Measurements from ENCODE around the gene MPI. TPM values are rescaled to one million over a fixed set of nuclear protein-coding genes. Genes with fewer than 3 reads are reported as not detected.

Gene MPI
- total and polyA plus RNA-seq, 2 experiments from 2014 or later = 34.8 to 79.0 TPM

GRCh38 chr15:74845208-74845568 lies 44.7 kb upstream of the MPI start:
- H3K27ac ChIP-seq = no peak overlapping the region
- H3K4me3 ChIP-seq = no peak overlapping the region
- peaks cover 6% of the 10 kb centered on the region; the same call in 1 of the 2 replicates for H3F3A ChIP-seq (ENCODE audit: insufficient read depth)
- no peaks in the 10 kb centered on the region for H3K36me3 ChIP-seq (ENCODE audit: low read depth)
- DNase-seq = no peak
- in situ Hi-C loops (cut with MboI) = no loop called here
- no peaks in the 10 kb centered on the region for H3K9me2 ChIP-seq (ENCODE audit: insufficient read depth)
- H2AFZ ChIP-seq = no peak overlapping the region
- H3K9me3 ChIP-seq (ENCODE audit: low read depth) = no peaks in the 10 kb centered on the region
- no peaks in the 10 kb centered on the region for H4K20me1 ChIP-seq (ENCODE audit: insufficient read depth)
- no peak overlapping the region for H3K4me2 ChIP-seq (ENCODE audit: unreplicated experiment)
- no peak overlapping the region for H3K9ac ChIP-seq
- H3K27me3 ChIP-seq (replicated peaks; ENCODE audit: insufficient read depth) = no peaks in the 10 kb centered on the region
- WGBS, 2 experiments (ENCODE audit: low coverage in 1 of 2, low lambda C conversion rate in 2 of 2, missing lambda C conversion rate in 2 of 2) = 69 to 70% methylated on average over 5 of the region's 5 CpGs
- H3K4me1 ChIP-seq (ENCODE audit: insufficient read depth) = peaks cover 7% of the 10 kb centered on the region; the same call in 1 of the 2 replicates
- TF ChIP-seq EZH2 (IDR thresholded peaks at IDR 0.05; ENCODE audit: insufficient read depth, poor library complexity, severe bottlenecking) (no peak), EZH2phosphoT487 (IDR thresholded peaks at IDR 0.05; ENCODE audit: insufficient read depth, low read depth) (no peak)
- H3K79me2 ChIP-seq (ENCODE audit: insufficient read depth) = no peaks in the 10 kb centered on the region

DNA sequence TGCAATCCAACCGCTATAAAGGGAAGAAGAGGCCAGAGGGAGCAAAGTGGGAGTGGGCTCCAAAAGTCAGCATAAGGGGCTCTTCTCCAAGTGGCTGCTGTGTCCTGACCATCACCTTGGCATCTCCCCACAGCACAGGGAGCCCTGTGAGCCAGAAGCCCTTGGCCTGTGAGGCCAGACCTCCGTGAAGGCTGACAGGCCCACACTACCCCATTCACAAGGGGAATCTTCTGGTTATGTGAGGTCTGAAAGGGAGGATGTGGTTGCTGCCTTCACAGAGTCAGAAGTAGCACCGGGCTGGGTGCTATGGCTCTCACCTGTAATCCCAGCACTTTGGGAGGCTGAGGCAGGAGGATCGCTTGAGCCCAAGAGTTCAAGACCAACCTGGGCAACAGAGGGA lies 44.3 kb upstream of the MPI start:
- DNase-seq = no peak
- peaks cover 6% of the 10 kb centered on the region; the same call in 1 of the 2 replicates for H3F3A ChIP-seq (ENCODE audit: insufficient read depth)
- H3K27me3 ChIP-seq (replicated peaks; ENCODE audit: insufficient read depth) = no peaks in the 10 kb centered on the region
- H3K4me1 ChIP-seq (ENCODE audit: insufficient read depth) = peaks cover 7% of the 10 kb centered on the region; the same call in 1 of the 2 replicates
- 93 to 100% methylated on average over 4 of the region's 4 CpGs for WGBS, 2 experiments (ENCODE audit: low coverage in 1 of 2, low lambda C conversion rate in 2 of 2, missing lambda C conversion rate in 2 of 2)
- H3K9me2 ChIP-seq (ENCODE audit: insufficient read depth) = no peaks in the 10 kb centered on the region
- no peak overlapping the region for H3K27ac ChIP-seq
- no peaks in the 10 kb centered on the region for H3K79me2 ChIP-seq (ENCODE audit: insufficient read depth)
- no peak for TF ChIP-seq EZH2phosphoT487 (IDR thresholded peaks at IDR 0.05; ENCODE audit: insufficient read depth, low read depth)
- no peak for TF ChIP-seq EZH2 (IDR thresholded peaks at IDR 0.05; ENCODE audit: insufficient read depth, poor library complexity, severe bottlenecking)
- no peak overlapping the region for H3K9ac ChIP-seq
- no peaks in the 10 kb centered on the region for H3K9me3 ChIP-seq (ENCODE audit: low read depth)
- H2AFZ ChIP-seq = no peak overlapping the region
- H3K36me3 ChIP-seq (ENCODE audit: low read depth) = no peaks in the 10 kb centered on the region
- no peaks in the 10 kb centered on the region for H4K20me1 ChIP-seq (ENCODE audit: insufficient read depth)
- in situ Hi-C loops (cut with MboI) = no loop called here
- no peak overlapping the region for H3K4me3 ChIP-seq
- no peak overlapping the region for H3K4me2 ChIP-seq (ENCODE audit: unreplicated experiment)

DNA sequence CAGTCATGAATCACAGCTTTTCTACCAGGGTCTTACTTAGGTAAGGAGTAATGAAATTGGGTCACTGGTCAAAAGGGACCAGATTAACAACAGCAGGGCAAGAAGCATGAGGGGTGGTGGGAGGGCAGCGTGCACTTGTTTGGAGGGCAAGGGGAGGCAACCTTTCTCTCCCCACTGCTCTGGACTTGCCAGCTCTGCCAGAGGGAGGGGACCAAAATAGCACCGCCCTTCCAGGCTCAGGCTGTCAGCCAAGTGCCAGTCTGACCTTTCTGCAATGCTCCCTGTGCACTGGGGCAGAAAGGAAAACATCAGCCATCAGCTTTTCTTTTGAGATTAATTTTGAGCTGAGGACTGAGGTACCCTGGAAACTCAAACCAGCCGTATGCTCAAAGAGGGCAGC lies 42.4 kb upstream of the MPI start:
- in situ Hi-C loops (cut with MboI) = no loop called here
- TF ChIP-seq EZH2 (IDR thresholded peaks at IDR 0.05; ENCODE audit: insufficient read depth, poor library complexity, severe bottlenecking) (no peak), EZH2phosphoT487 (IDR thresholded peaks at IDR 0.05; ENCODE audit: insufficient read depth, low read depth) (no peak)
- no peak overlapping the region for H3K4me3 ChIP-seq

GRCh38 chr15:74850393-74850792 lies 39.4 kb upstream of the MPI start:
- in situ Hi-C loops (cut with MboI) = no loop called here
- Histone ChIP-seq H3K36me3 (ENCODE audit: low read depth) (no peaks in the 10 kb centered on the region), H3K9ac (no peak overlapping the region), H4K20me1 (ENCODE audit: insufficient read depth) (no peaks in the 10 kb centered on the region), H3K4me1 (ENCODE audit: insufficient read depth) (no peaks in the 10 kb centered on the region), H3K27ac (no peak overlapping the region), H3K79me2 (ENCODE audit: insufficient read depth) (peaks cover 13% of the 10 kb centered on the region; the same call in 1 of the 2 replicates), H3K9me2 (ENCODE audit: insufficient read depth) (no peaks in the 10 kb centered on the region), H3K4me2 (ENCODE audit: unreplicated experiment) (no peak overlapping the region), H2AFZ (no peak overlapping the region), H3K27me3 (replicated peaks; ENCODE audit: insufficient read depth) (no peaks in the 10 kb centered on the region), H3K9me3 (ENCODE audit: low read depth) (no peaks in the 10 kb centered on the region), H3F3A (ENCODE audit: insufficient read depth) (peaks cover 4% of the 10 kb centered on the region; the same call in 1 of the 2 replicates), H3K4me3 (no peak overlapping the region)
- TF ChIP-seq EZH2phosphoT487 (IDR thresholded peaks at IDR 0.05; ENCODE audit: insufficient read depth, low read depth) = no peak
- no peak for TF ChIP-seq EZH2 (IDR thresholded peaks at IDR 0.05; ENCODE audit: insufficient read depth, poor library complexity, severe bottlenecking)
- 78 to 85% methylated on average over 4 of the region's 4 CpGs for WGBS, 2 experiments (ENCODE audit: low coverage in 1 of 2, low lambda C conversion rate in 2 of 2, missing lambda C conversion rate in 2 of 2)
- DNase-seq = no peak

More for the DNA sequence above, 42.4 kb upstream of the MPI start:
- Histone ChIP-seq H3K9ac (no peak overlapping the region), H3K9me3 (ENCODE audit: low read depth) (no peaks in the 10 kb centered on the region), H3K4me2 (ENCODE audit: unreplicated experiment) (no peak overlapping the region), H3K36me3 (ENCODE audit: low read depth) (no peaks in the 10 kb centered on the region), H3K27me3 (replicated peaks; ENCODE audit: insufficient read depth) (no peaks in the 10 kb centered on the region), H2AFZ (no peak overlapping the region), H3K79me2 (ENCODE audit: insufficient read depth) (no peaks in the 10 kb centered on the region), H4K20me1 (ENCODE audit: insufficient read depth) (no peaks in the 10 kb centered on the region), H3K4me1 (ENCODE audit: insufficient read depth) (peaks cover 4% of the 10 kb centered on the region; the same call in 1 of the 2 replicates), H3F3A (ENCODE audit: insufficient read depth) (peaks cover 6% of the 10 kb centered on the region; the same call in 1 of the 2 replicates), H3K9me2 (ENCODE audit: insufficient read depth) (no peaks in the 10 kb centered on the region), H3K27ac (no peak overlapping the region)
- no peak for DNase-seq
- WGBS, 2 experiments (ENCODE audit: low coverage in 1 of 2, low lambda C conversion rate in 2 of 2, missing lambda C conversion rate in 2 of 2) = 76 to 83% methylated on average over 3 of the region's 3 CpGs

- no peaks in the 10 kb centered on the region for H3K9me2 ChIP-seq (ENCODE audit: insufficient read depth)
- no peaks in the 10 kb centered on the region for H3F3A ChIP-seq (ENCODE audit: insufficient read depth)
- H3K4me1 ChIP-seq (ENCODE audit: insufficient read depth) = no peaks in the 10 kb centered on the region
- in situ Hi-C loops (cut with MboI) = no loop called here
- H3K27me3 ChIP-seq (replicated peaks; ENCODE audit: insufficient read depth) = no peaks in the 10 kb centered on the region
- no peak overlapping the region for H3K27ac ChIP-seq
- H3K4me2 ChIP-seq (ENCODE audit: unreplicated experiment) = no peak overlapping the region
- no peaks in the 10 kb centered on the region for H3K9me3 ChIP-seq (ENCODE audit: low read depth)
- TF ChIP-seq EZH2 (IDR thresholded peaks at IDR 0.05; ENCODE audit: insufficient read depth, poor library complexity, severe bottlenecking) (no peak), EZH2phosphoT487 (IDR thresholded peaks at IDR 0.05; ENCODE audit: insufficient read depth, low read depth) (no peak)
- no peak overlapping the region for H2AFZ ChIP-seq
- no peaks in the 10 kb centered on the region for H4K20me1 ChIP-seq (ENCODE audit: insufficient read depth)
- no peak for DNase-seq
- H3K9ac ChIP-seq = no peak overlapping the region
- 97 to 100% methylated on average over 7 of the region's 7 CpGs for WGBS, 2 experiments (ENCODE audit: low coverage in 1 of 2, low lambda C conversion rate in 2 of 2, missing lambda C conversion rate in 2 of 2)
- no peak overlapping the region for H3K4me3 ChIP-seq
- H3K79me2 ChIP-seq (ENCODE audit: insufficient read depth) = peaks cover 28% of the 10 kb centered on the region
- no peaks in the 10 kb centered on the region for H3K36me3 ChIP-seq (ENCODE audit: low read depth)
Observed at GRCh38 chr15:74851960-74852359, 37.9 kb upstream of the MPI start.
